CD4-positive, alpha-beta T cell (primary cell): ENCODE measurements around the gene HTR2A. TPM values are rescaled to one million over a fixed set of nuclear protein-coding genes. Genes with fewer than 3 reads are reported as not detected.

Experiments used
- ATAC-seq: fragments of 200-7000 bp; cut with Tn5 transposase; one replicate; pipeline ENCODE4 v1.10.0; 2022; ENCODE audit warnings: mild to moderate bottlenecking; ENCODE audit not compliant: poor library complexity
- CTCF ChIA-PET: fragments of 350-600 bp; sonication (Branson Sonifier 250); formaldehyde crosslinking; loops from one replicate; lab custom pipeline; 2021; ENCODE audit warnings: antibody characterized with exemption, inconsistent platforms; lab: Charles Lee
- POLR2A ChIA-PET: fragments of 350-600 bp; sonication (Branson Sonifier 250); formaldehyde crosslinking; loops from one replicate; lab custom pipeline; 2021; ENCODE audit warnings: antibody characterized with exemption, inconsistent platforms; lab: Charles Lee
- DNase-seq, 14 experiments: peaks; one replicate each; pipeline ENCODE4 v3.0.0-alpha.2; 2013 to 2020; ENCODE audit warnings: mixed read lengths in 2 of 14
- H3K27ac ChIP-seq, 2 donors: one replicate each; pipeline versions ENCODE4 v1.5.1 to v1.7.0; 2013; ENCODE audit warnings: low read length in 2 of 2, low read depth in 1 of 2, mild to moderate bottlenecking in 1 of 2
- H3K27me3 ChIP-seq, 2 experiments: 1 replicate in 1 of 2; 2 replicates in 1 of 2; pipeline versions ENCODE4 v1.6.1 to v1.7.0; 2013; ENCODE audit warnings: low read length in 2 of 2, control low read depth in 1 of 2, mild to moderate bottlenecking in 1 of 2, moderate library complexity in 1 of 2; ENCODE audit not compliant: insufficient read depth in 2 of 2, control insufficient read depth in 1 of 2
- H3K36me3 ChIP-seq: one replicate; pipeline ENCODE4 v1.6.1; 2013; ENCODE audit warnings: low read length, control low read depth; ENCODE audit not compliant: insufficient read depth
- H3K4me1 ChIP-seq: one replicate; pipeline ENCODE4 v1.6.1; 2013; ENCODE audit warnings: low read length, control low read depth; ENCODE audit not compliant: insufficient read depth
- H3K4me3 ChIP-seq: one replicate; pipeline ENCODE4 v1.5.1; 2013; ENCODE audit warnings: mild to moderate bottlenecking, low read length, moderate library complexity
- H3K9me3 ChIP-seq, 2 experiments: 1 replicate in 1 of 2; 2 replicates in 1 of 2; pipeline versions ENCODE4 v1.6.1 to v1.7.0; 2013; ENCODE audit warnings: low read length in 2 of 2, mild to moderate bottlenecking in 2 of 2, control low read depth in 1 of 2, moderate library complexity in 1 of 2; ENCODE audit not compliant: control insufficient read depth in 1 of 2, insufficient read depth in 1 of 2
- H3K27ac Mint-ChIP-seq: one replicate; pipeline ENCODE4 v1.8.0; 2020; ENCODE audit warnings: mixed read lengths
- H3K27me3 Mint-ChIP-seq: one replicate; pipeline ENCODE4 v1.8.0; 2021; ENCODE audit warnings: mixed read lengths
- H3K36me3 Mint-ChIP-seq: one replicate; pipeline ENCODE4 v1.8.0; 2021; ENCODE audit warnings: low read depth, mixed read lengths
- H3K4me1 Mint-ChIP-seq: one replicate; pipeline ENCODE4 v1.8.0; 2021; ENCODE audit warnings: low read depth, mixed read lengths
- H3K4me3 Mint-ChIP-seq: one replicate; pipeline ENCODE4 v1.8.0; 2020; ENCODE audit warnings: mild to moderate bottlenecking, mixed read lengths
- H3K9me3 Mint-ChIP-seq: one replicate; pipeline ENCODE4 v1.8.0; 2020; ENCODE audit warnings: mixed read lengths
- intact Hi-C, 2 experiments: fragments of 100-400 bp; cut with DNase I in 1 of 2; cut with micrococcal nuclease in 1 of 2; formaldehyde crosslinking; loops; one replicate each; pipeline versions ENCODE4 v1.15.1 to v1.9.0; 2023 to 2025; cut with DNase I, micrococcal nuclease
- total RNA-seq, 174 experiments: library from RNA in 2 of 174; stranded (reverse) in 2 of 174; gene quantifications; one replicate each; pipeline ENCODE4 v1.2.3 and lab custom pipeline; 2021 to 2026
- TF ChIP-seq, protein P1 (sequence below): fragments of 200-600 bp; IDR thresholded peaks from one replicate; pipeline ENCODE4 v1.8.0; 2022; ENCODE audit warnings: antibody characterized with exemption, mild to moderate bottlenecking

HTR2A gene
- total RNA-seq, 2 experiments from 2014 or later: not detected

DNA sequence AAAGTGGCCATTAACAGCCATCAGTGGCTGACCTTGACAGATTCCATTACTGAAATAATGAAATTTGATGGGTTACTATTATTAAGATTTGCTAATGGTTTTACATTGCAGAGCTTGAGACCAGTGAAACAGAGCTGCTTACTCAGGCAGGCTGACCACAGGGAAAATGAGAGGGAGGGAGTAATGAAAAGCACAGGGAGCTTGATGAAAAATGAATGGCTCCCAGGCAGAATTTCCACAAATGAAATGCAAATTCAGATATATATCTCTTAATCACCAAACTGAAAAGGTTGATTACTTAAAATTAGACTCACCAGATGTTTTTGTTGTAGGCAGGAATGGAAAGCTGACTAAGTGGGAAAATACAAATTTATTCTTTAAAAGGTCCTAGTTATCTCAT is 36.1 kb downstream of the HTR2A start:
- H3K4me3 Mint-ChIP-seq: no peak overlapping the region
- H3K4me1 Mint-ChIP-seq: no peaks in the 10 kb centered on the region
- ChIA-PET POLR2A (no interaction called here), CTCF (no interaction called here)
- H3K4me3 ChIP-seq: no peak overlapping the region
- no peaks in the 10 kb centered on the region for H3K27me3 ChIP-seq
- intact Hi-C loops: no loop called here
- no peak for ATAC-seq
- no peak overlapping the region for H3K27ac Mint-ChIP-seq
- H3K9me3 Mint-ChIP-seq: no peaks in the 10 kb centered on the region
- no peaks in the 10 kb centered on the region for H3K36me3 Mint-ChIP-seq
- peaks cover 19% of the 10 kb centered on the region for H3K27me3 Mint-ChIP-seq
- H3K36me3 ChIP-seq: no peaks in the 10 kb centered on the region
- H3K27ac ChIP-seq: no peak overlapping the region
- TF ChIP-seq, protein P1, sequence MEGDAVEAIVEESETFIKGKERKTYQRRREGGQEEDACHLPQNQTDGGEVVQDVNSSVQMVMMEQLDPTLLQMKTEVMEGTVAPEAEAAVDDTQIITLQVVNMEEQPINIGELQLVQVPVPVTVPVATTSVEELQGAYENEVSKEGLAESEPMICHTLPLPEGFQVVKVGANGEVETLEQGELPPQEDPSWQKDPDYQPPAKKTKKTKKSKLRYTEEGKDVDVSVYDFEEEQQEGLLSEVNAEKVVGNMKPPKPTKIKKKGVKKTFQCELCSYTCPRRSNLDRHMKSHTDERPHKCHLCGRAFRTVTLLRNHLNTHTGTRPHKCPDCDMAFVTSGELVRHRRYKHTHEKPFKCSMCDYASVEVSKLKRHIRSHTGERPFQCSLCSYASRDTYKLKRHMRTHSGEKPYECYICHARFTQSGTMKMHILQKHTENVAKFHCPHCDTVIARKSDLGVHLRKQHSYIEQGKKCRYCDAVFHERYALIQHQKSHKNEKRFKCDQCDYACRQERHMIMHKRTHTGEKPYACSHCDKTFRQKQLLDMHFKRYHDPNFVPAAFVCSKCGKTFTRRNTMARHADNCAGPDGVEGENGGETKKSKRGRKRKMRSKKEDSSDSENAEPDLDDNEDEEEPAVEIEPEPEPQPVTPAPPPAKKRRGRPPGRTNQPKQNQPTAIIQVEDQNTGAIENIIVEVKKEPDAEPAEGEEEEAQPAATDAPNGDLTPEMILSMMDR: no peak
- H3K9me3 ChIP-seq: no peaks in the 10 kb centered on the region
- no peak for DNase-seq
- no peaks in the 10 kb centered on the region for H3K4me1 ChIP-seq

DNA sequence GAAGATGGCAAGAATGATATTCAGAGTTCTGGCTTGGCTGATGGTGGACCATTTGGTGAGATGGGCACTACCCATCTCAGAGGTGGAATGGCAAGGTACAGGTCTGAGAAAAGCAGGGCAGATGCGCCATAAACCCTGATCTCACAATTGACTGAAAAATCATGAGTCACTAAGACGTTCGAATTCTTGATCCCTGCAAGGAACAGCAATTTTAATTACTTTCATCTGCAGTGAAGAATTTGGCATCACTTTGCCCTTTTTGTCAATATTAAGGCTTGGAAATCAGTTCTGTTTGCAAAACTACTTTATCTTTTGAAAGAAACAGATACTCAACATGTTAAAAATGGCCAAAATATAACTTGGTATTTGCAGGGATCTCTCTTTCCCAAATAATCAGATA is 38.1 kb downstream of the HTR2A start:
- no peak overlapping the region for H3K27ac Mint-ChIP-seq
- no peak overlapping the region for H3K4me3 ChIP-seq
- no peaks in the 10 kb centered on the region for H3K9me3 Mint-ChIP-seq
- H3K9me3 ChIP-seq: no peaks in the 10 kb centered on the region
- no peaks in the 10 kb centered on the region for H3K4me1 ChIP-seq
- TF ChIP-seq, protein P1: no peak
- H3K4me1 Mint-ChIP-seq: no peaks in the 10 kb centered on the region
- intact Hi-C loops: no loop called here
- H3K36me3 ChIP-seq: no peaks in the 10 kb centered on the region
- DNase-seq: no peak
- H3K36me3 Mint-ChIP-seq: no peaks in the 10 kb centered on the region
- ChIA-PET CTCF (no interaction called here), POLR2A (no interaction called here)
- H3K27me3 Mint-ChIP-seq: peaks cover 17% of the 10 kb centered on the region
- H3K27ac ChIP-seq: no peak overlapping the region
- peaks cover 0 to 3% of the 10 kb centered on the region in 2 experiments for H3K27me3 ChIP-seq
- no peak for ATAC-seq
- H3K4me3 Mint-ChIP-seq: no peak overlapping the region

DNA sequence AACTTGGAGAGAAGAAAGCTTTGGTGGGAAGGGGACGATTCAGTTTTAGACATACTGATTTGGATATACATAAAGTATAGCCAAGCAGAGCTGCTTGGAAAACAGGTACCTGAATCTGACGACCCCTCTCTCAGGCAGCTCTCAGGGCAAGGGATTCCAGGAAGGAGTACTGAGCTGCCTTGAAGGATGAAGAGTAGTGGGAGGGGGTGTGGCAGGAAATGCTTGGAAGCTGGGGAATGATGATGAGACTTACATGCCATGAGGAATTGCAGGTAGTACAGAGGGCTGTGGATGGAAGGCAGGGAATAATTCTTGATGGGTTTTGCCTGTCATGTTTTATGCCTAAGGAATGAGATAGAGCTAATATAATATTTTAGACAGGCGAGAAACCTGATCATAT is 38.7 kb downstream of the HTR2A start:
- POLR2A ChIA-PET: no interaction called here
- Histone ChIP-seq H3K9me3 (no peaks in the 10 kb centered on the region), H3K4me1 (no peaks in the 10 kb centered on the region), H3K27me3 (peaks cover 0 to 4% of the 10 kb centered on the region in 2 experiments), H3K4me3 (no peak overlapping the region), H3K36me3 (no peaks in the 10 kb centered on the region), H3K27ac (no peak overlapping the region)
- intact Hi-C loops: no loop called here
- H3K4me3 Mint-ChIP-seq: no peak overlapping the region
- TF ChIP-seq, protein P1: no peak
- H3K9me3 Mint-ChIP-seq: no peaks in the 10 kb centered on the region
- no peaks in the 10 kb centered on the region for H3K4me1 Mint-ChIP-seq
- DNase-seq (no peak), ATAC-seq (no peak)
- peaks cover 15% of the 10 kb centered on the region for H3K27me3 Mint-ChIP-seq
- H3K36me3 Mint-ChIP-seq: no peaks in the 10 kb centered on the region
- CTCF ChIA-PET: no interaction called here
- H3K27ac Mint-ChIP-seq: no peak overlapping the region
